HG03103 (cell line): ENCODE data around the gene CHI3L1.

Source experiments
- ATAC-seq: cut with Tn5 transposase; IDR thresholded peaks from one replicate; pipeline ENCODE4 v1.9.1; 2021; ENCODE audit warnings: low read depth; ENCODE audit not compliant: unreplicated experiment

The CHI3L1 gene

GRCh38 chr1:203207751-203208150 is 21.2 kb upstream of the CHI3L1 start:
- no peak for ATAC-seq

GRCh38 chr1:203206129-203206687 is 19.7 kb upstream of the CHI3L1 start:
- ATAC-seq, result no peak

DNA sequence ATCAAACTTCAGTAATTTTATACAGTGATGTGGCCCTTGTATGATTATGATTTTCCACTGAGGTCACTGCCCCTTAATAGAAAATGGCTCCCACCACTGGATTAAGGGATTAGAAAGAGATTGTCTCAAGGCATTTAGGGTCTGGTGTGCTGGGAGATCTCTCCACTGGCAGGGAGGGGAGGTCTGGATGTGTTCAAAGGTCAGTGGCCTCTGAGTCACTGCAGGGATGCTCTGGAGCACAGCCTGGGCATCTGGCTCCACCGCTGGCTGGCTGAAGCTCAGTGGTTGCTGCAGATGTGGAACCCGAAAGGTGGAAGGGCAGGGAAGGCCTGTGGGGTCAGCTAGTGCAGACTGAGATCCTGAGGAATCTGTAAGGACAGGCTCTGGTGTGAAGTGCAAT is 18.3 kb upstream of the CHI3L1 start:
- ATAC-seq, result no peak

GRCh38 chr1:203202431-203203245 is 16.1 kb upstream of the CHI3L1 start:
- no peak for ATAC-seq

- no peak for ATAC-seq
Observed at GRCh38 chr1:203201516-203202205, 15.2 kb upstream of the CHI3L1 start.

DNA sequence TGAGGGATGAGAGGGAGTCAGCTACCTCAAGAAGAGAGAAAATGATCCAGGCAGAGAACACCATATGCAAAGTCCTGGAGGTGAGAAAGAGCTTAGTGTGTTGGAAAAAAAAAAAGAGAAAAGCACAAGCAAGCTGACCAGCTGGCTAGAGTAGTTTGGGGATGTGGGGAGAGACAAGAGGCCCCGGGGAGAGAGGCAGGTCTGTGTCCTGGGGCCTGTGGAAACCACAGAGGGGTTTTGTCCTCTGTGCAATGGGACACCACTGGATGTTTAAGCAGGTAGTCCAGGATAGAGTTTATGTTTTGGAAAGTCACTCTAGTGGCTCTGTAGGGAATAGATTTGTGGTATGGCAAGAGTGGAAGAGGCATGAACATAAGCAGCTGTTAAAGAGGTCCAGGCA is 14.4 kb upstream of the CHI3L1 start:
- ATAC-seq, result no peak

DNA sequence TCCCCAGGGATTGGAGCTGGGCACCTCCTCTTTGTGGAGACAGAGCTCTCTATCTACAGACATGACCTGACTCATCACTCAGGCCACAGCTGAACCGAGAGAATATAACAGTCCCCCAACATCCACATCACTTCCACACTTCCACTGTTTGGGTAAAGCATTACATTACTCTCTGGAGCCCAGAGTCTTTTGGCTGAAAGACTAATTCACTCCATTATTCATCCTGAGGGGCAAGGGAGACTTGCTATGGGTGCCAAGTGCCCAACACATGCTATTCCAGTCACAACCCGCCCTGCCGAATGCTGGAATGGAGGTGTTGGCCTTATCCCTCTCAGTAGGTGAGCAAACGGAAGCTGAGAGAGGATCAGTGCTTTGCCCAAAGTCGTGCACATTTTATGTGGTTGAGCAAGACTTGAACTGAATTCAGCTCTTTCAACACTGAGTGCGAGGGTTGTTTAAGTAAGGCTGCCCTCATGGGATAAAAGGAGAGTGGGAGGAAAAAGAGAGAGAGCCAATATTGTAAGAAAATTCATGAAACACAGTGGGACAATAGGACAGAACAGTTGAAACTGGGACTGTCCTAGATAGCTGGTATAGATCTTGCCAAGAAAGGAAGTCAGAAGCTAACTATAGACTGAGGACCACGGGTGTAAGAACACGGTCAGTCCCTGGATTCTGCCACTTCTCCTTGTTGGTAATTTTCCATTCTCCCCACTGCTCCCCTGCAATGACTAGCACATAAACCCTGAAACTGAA is 13.5 kb upstream of the CHI3L1 start:
- ATAC-seq, result no peak

GRCh38 chr1:203199481-203199815 is 12.9 kb upstream of the CHI3L1 start:
- ATAC-seq, result no peak

DNA sequence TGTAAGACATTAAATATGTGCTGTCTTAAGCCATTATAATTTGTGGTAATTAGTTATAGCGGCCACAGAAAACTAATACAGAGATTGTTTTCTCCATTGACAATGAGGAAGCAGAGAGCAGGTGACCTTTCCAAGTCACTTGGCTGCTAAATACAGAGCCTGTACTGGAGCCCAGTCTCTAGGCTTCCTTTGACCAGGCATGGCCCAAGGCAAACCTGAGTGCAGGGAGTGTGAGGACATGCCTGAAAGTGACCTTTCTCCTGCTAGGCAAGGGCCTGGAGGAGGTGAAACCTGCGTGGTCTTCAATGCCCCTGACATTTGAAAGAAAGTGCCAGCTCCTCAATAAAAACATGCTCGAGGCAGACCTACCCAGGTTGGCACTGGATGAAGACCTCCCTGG is 12.5 kb upstream of the CHI3L1 start:
- no peak for ATAC-seq

DNA sequence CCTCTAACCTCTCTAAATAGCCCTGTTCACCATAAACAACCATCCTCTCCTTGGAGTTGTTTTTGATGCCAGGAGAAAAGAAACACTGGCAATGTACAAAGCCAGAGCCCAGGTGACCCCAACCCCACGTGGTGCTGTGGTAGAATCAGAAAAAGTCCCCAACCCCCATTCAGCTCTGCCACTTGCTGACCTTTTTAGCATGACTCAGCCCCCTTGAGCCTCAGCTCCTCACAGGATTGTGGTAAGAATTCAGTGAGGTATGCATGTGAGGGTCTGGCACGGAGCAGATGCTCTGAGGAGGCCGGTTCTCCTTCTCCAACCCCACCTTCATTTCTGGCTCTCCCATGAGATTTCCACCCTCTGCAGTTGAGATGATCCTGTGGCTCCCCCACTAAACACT is 11.1 kb upstream of the CHI3L1 start:
- ATAC-seq, result no peak

DNA sequence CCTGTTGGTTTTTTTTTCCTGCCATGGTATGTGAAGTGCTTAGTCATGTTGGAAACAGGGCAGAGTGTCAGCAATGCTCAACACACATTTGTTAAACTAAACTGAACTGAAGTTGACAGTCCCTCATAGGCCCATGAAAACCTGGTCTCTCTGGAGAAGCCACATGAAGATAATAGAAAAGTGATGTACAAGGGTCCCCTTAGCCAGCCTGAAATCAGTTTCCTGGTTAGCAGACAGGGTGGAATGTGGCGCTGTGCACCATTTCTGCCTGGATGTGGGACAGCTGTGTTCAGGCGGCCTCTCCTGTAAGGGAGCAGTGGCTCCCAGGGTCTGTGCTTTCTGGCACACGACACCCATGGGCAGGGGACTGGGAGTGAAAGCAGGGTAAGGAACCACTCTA is 9.9 kb upstream of the CHI3L1 start:
- ATAC-seq, result no peak

DNA sequence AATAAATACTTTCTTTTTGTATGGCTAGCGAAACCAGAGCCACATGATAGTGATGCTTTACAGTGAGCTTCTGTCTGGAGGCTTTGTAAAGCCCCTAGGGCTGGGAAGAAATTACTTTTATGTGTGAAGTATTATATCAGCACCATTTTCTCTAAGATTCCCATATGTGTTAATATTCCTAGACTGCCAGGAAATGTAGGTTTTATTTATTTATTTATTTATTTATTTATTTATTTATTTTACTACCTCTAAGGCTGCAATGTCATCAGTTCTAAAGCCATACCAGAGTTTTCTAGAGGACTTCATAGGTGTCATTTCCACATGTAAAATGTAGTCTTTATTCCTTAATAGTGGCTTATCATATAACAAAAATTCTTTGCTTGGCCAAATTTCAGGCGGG is 4.4 kb upstream of the CHI3L1 start:
- no peak for ATAC-seq

DNA sequence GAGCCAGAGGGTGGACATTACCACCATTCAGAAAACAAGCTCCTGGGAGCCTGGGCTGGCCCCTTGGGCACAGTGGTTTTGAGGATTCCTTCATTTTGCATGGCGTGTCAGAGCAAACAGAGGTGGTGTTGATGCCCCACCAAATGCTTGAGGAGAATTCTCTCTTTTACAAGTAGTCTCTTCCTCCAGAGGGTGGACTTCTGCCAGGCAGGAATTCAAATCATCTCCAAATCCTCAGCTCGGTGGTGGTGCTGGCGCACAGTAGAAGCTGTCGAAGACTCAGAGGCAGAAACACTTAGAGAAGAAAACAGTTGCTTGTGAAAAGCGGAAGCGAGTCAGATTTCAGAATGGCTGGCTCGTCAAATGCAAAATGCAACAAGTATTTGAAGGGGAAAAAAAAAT is 3.4 kb upstream of the CHI3L1 start:
- ATAC-seq, result no peak

DNA sequence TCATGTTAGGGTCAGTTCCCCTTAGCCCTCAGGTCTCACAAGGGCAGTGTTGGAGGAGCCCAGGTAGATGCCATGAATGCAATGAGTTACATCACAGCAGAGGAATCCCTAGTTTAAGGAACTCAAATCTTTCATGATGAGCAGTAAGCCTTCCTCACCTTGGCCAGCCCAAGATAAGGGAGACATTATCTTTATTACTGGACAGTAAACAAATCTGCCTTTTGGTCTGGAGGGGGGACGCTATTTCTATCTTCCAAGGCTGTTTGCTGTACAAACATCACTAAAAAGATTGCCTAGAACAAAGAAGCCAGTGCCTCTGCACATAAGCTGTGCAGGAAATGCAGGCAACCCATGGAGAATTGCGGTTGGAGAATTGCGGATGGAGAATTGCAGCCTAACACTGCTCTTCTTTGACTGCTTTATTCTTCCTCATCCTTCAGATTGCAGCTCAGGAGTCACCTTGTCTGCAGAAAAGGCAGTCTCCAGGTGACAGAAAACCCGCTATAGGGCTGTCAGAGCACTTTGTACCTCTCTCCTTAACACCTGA is 2.3 kb upstream of the CHI3L1 start:
- no peak for ATAC-seq

DNA sequence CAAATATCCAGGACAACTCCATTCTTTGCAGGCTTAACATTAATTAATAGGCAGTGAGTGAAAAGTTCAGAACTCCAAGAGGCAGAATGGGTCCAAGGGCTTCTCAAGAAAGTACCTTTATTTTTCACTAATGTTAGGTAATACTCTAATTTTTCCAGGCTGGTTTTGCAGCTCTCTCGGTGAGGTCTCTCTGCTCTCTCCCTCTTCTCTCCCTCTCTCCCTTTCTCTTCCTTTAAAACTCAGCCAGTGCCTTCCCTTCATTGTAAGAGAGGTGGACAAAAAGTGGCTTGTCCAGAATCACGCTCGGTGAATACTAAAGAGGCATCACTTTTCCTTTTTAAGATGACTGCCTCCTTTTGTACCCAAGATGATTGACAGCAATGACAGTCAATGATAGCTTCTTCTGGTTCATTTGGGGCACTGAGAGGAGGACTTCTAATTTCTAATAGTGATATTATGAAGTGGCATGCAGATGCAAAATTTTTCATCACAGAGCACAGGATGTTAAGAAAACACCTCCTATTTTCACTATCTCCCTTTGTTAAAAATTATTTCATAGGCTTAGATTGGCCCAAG is 1.3 kb upstream of the CHI3L1 start:
- ATAC-seq, result no peak

GRCh38 chr1:203187304-203187685 is 791 bp upstream of the CHI3L1 start:
- no peak for ATAC-seq

DNA sequence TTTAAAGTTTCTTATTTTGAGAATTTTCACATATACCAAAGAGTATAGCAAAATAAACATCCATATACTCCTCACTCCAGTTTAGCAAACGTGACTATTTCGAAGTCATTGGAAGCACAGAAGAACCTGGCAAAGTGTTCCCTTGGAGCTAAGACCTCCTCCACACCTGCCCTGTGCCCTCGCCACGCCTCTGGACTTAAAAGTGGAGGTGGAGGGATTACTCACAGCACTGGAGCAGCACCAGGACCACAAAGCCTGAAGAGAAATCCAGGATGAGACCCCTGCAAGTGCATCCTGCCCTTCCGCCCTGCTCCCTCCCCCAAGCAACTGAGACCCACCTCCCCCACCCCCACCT is 436 bp downstream of the CHI3L1 start:
- ATAC-seq, result no peak

DNA sequence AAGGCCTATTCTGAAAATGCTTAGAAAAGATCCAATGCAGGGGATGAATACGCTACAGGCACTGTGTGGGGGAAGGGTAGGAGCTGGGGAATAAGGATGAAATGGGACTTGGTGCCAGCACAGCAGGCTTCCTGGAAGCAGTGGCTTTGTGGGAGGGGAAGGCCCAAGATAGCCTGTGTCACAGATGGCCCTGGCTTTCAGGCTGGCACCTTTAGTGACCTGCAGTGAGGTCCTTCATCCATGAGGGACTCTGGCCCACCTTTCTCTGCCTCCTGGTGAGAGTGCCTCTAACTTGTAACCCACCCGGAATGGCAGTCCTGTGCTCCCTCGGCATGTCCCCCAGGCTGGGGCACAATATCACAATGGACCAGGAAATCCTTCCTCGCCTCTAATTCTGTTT is 919 bp downstream of the CHI3L1 start:
- no peak for ATAC-seq

DNA sequence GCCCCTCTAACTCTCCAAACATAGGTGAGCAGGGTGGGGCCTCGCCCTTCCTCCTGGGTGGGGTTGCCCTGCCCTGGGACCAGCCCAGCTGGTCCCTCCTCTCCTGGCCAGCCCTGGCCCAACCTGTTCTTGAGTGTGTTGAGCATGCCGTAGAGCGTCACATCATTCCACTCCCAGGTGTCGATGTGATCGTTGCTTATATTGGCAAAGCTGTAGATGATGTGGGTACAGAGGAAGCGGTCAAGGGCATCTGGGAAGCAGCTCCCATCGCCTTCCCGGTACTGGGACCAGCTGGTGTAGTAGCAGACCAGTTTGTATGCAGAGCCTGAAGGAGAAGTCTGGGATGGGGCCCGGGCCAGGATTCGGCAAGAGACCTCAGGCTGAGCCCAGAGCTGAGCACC is 1.4 kb downstream of the CHI3L1 start:
- no peak for ATAC-seq

GRCh38 chr1:203184467-203184866 is 2.0 kb downstream of the CHI3L1 start:
- ATAC-seq, result no peak

- ATAC-seq, result no peak
Observed at GRCh38 chr1:203183828-203184227, 2.7 kb downstream of the CHI3L1 start.
